Right lobe of liver (tissue), 6 donors: ENCODE results near the gene TMPRSS2. TPM values are rescaled to one million over a fixed set of nuclear protein-coding genes. Genes with fewer than 3 reads are reported as not detected.

Source experiments
- ATAC-seq, 4 donors: fragments of 200-7000 bp; cut with Tn5 transposase; one replicate each; pipeline ENCODE4 v1.9.1; 2020; ENCODE audit warnings: mild to moderate bottlenecking in 4 of 4, moderate library complexity in 4 of 4
- DNase-seq, 3 donors: peaks; one replicate each; pipeline ENCODE4 v3.0.0-alpha.2; 2020
- H3K27ac ChIP-seq, 3 donors: fragments of 200-600 bp; one replicate each; pipeline ENCODE4 v1.8.0; 2022
- H3K27me3 ChIP-seq, 2 donors: fragments of 200-600 bp; one replicate each; pipeline ENCODE4 v1.8.0; 2022
- H3K36me3 ChIP-seq, 4 donors: fragments of 200-600 bp; sonication (generic) in 1 of 4; one replicate each; pipeline versions ENCODE4 v1.5.1 to v1.8.0; 2017 to 2022; ENCODE audit warnings: control low read depth in 1 of 4
- H3K4me1 ChIP-seq, 4 donors: fragments of 200-600 bp; sonication (generic) in 1 of 4; one replicate each; pipeline versions ENCODE4 v1.5.1 to v1.8.0; 2017 to 2022; ENCODE audit warnings: control low read depth in 1 of 4
- H3K4me3 ChIP-seq, 3 donors: fragments of 200-600 bp; one replicate each; pipeline ENCODE4 v1.8.0; 2022
- H3K9me3 ChIP-seq, 4 donors: fragments of 200-600 bp; sonication (generic) in 1 of 4; one replicate each; pipeline versions ENCODE4 v1.5.1 to v1.8.0; 2017 to 2022; ENCODE audit warnings: control low read depth in 1 of 4
- POLR2A ChIP-seq: fragments of 450-650 bp; IDR thresholded peaks from one replicate; pipeline ENCODE4 v1.6.1; 2017; ENCODE audit warnings: antibody characterized with exemption, mild to moderate bottlenecking
- WGBS: methylation state at CpG from one replicate; pipeline ENCODE4 v1.1.6; 2018; ENCODE audit warnings: low coverage, low lambda C conversion rate; ENCODE audit not compliant: insufficient coverage; ENCODE audit errors: missing lambda C conversion rate; 5-methylcytosine and 5-hydroxymethylcytosine counted together
- intact Hi-C, 2 donors: fragments of 100-400 bp; cut with DNase I; formaldehyde crosslinking; loops; one replicate each; pipeline versions ENCODE4 v1.11.2 to v1.14.1; 2022
- total RNA-seq, 6 experiments: library from RNA; depleted of rRNA in 2 of 6; stranded (reverse); fragments of >200 nt in 2 of 6; fragmentation: NEBNext Ultra II Directional in 3 of 6; extraction: Animal tissue kit (Norgen Biotek cat#: 25700) in 3 of 6; gene quantifications; one replicate each; pipeline versions ENCODE4 v1.1.0 to v1.2.4, GENCODE V29; 2016 to 2023
- TF ChIP-seq, protein P1 (sequence below), 4 donors: fragments of 200-600 bp in 3 of 4; fragments of 450-650 bp in 1 of 4; IDR thresholded peaks; one replicate each; pipeline versions ENCODE4 v1.5.1 to v1.8.0; 2016 to 2022; ENCODE audit warnings: antibody characterized with exemption in 4 of 4, mild to moderate bottlenecking in 2 of 4
- donor health status: DM: no; HTN: yes; CAD: no.
- donor health status: DM: no; HTN: no; CAD: no.
- donor health status: DM: no; HTN: no; CAD: no.
- donor health status: DM: no; HTN: yes; CAD: no.
- donor health status: DM: no; HTN: yes; CAD: no.

TMPRSS2 gene
- total RNA-seq, 6 experiments from 2014 or later, result 19.3 to 53.7 (median 20.8) TPM

DNA sequence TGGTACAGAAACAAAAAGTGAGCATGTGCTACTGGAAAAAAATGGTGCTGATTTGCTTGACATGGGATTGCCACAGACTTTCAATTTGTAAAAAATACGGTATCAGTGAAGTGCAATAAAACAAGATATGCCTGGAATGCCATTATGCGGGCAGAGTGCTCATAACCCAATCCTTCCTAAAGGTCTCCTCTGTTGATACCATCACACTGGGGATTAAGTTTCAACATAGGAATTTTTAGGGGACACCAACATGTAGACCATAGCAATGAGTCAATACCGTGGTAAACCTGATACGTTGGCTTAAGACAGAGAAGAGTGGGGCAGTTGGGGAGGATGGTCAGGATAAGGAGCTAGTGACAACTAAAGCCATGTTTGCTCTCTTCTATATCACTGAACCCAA lies 61.4 kb downstream of the TMPRSS2 start:
- WGBS, result 96% methylated on average over 4 of the region's 4 CpGs

DNA sequence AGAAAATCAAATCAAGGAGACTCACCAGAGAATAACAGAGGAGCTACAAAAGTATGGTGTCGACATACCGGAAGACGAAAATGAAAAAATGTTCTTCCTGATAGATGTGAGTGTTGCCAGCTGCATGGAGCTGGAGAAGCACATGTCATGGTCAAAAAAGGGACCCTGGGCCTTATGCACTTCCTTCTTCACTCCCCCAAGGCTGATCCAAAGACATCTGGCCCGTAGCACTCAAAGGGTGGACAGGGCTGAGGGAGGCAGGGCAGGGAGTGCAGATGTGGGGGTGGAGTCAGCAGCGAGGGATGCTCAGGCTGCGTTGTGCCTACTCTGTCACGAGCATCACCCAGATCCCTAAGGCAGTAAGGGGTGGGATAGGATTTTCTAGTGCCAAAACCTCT lies 62.5 kb downstream of the TMPRSS2 start:
- Histone ChIP-seq H3K27ac (no peak overlapping the region), H3K4me1 (no peaks in the 10 kb centered on the region), H3K9me3 (no peaks in the 10 kb centered on the region), H3K4me3 (no peak overlapping the region), H3K27me3 (no peaks in the 10 kb centered on the region), H3K36me3 (peaks cover 0 to 47% (median 22%) of the 10 kb centered on the region in 4 donors)
- TF ChIP-seq, protein P1, sequence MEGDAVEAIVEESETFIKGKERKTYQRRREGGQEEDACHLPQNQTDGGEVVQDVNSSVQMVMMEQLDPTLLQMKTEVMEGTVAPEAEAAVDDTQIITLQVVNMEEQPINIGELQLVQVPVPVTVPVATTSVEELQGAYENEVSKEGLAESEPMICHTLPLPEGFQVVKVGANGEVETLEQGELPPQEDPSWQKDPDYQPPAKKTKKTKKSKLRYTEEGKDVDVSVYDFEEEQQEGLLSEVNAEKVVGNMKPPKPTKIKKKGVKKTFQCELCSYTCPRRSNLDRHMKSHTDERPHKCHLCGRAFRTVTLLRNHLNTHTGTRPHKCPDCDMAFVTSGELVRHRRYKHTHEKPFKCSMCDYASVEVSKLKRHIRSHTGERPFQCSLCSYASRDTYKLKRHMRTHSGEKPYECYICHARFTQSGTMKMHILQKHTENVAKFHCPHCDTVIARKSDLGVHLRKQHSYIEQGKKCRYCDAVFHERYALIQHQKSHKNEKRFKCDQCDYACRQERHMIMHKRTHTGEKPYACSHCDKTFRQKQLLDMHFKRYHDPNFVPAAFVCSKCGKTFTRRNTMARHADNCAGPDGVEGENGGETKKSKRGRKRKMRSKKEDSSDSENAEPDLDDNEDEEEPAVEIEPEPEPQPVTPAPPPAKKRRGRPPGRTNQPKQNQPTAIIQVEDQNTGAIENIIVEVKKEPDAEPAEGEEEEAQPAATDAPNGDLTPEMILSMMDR (IDR thresholded peaks at IDR 0.05), result no peak
- TF ChIP-seq POLR2A, result no peak
- DNase-seq (no peak), ATAC-seq (no peak)
- WGBS, result 89% methylated on average over 3 of the region's 7 CpGs
- intact Hi-C loops, result no loop called here

More for the DNA sequence above, 61.4 kb downstream of the TMPRSS2 start:
- H3K4me3 ChIP-seq, result no peak overlapping the region
- no peaks in the 10 kb centered on the region for H3K27me3 ChIP-seq
- H3K36me3 ChIP-seq, result peaks cover 0 to 43% (median 19%) of the 10 kb centered on the region in 4 donors
- intact Hi-C loops, result no loop called here
- H3K4me1 ChIP-seq, result no peaks in the 10 kb centered on the region
- ATAC-seq (no peak), DNase-seq (no peak)
- H3K27ac ChIP-seq, result no peak overlapping the region
- H3K9me3 ChIP-seq, result no peaks in the 10 kb centered on the region
- no peak for TF ChIP-seq POLR2A
- TF ChIP-seq, protein P1 (IDR thresholded peaks at IDR 0.05), result no peak

DNA sequence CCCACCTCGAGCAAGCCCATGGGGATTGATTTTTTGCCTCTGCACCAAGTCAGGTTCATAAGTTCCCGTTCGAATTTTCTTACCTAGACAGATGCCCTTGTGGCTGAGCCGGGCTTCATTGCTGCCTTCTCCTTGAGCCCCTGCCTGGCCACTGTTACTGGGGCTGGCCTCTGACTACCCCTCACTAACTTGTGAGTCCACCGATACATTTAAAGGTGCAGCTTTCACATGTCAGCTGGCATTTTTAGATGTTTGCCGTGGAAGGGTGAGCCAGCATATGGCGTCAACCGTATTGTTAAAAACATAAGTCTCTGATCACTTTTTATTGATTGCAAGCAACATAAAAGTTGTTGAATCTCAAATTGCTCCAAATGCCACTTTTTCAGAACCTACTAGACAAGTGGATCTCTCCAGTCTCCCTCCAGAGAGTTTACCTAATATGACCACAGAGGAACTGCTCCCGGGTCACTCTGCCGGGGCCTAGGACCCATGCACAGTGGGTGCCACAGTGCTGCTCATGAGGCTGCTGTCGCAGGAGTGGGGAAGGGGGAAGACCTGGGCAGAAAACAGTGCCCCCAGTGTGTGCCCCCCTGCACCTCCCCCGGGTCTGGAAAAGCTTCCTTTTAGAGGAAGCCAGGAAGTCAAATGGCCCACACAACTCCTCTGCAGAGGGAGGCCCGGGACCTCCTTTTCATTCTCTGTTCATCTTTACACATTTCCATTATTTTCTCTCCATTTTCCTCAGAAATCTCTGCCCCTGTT lies 63.1 kb downstream of the TMPRSS2 start:
- WGBS, result 81% methylated on average over 8 of the region's 13 CpGs
- Histone ChIP-seq H3K4me3 (no peak overlapping the region), H3K27me3 (no peaks in the 10 kb centered on the region), H3K27ac (no peak overlapping the region), H3K4me1 (no peaks in the 10 kb centered on the region), H3K36me3 (peaks cover 0 to 50% (median 22%) of the 10 kb centered on the region in 4 donors), H3K9me3 (no peaks in the 10 kb centered on the region)
- ATAC-seq, result no peak
- intact Hi-C loops, result no loop called here
- no peak for DNase-seq
- no peak for TF ChIP-seq POLR2A
- TF ChIP-seq, protein P1 (IDR thresholded peaks at IDR 0.05), result no peak

DNA sequence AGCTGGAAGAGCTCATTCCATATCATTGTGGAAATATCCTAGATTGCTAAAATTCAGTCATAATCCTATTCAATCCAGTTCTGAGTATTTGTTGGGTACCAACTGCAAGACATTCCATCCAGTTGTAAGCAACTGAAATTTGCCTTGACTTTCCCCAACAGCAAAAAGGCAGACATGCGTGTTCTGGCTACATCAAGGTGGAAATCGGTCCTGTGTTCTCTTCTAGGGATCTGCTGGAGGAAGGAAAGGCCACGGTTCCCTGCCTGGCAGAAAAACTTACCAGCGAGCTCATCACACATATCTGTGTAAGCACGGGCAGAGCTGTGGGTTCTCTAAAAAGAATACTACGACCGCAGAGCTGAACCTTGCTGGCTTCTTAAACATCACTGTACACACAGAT lies 64.4 kb downstream of the TMPRSS2 start:
- no peak for TF ChIP-seq POLR2A
- DNase-seq (no peak), ATAC-seq (no peak)
- H3K27ac ChIP-seq, result no peak overlapping the region
- peaks cover 0 to 60% (median 18%) of the 10 kb centered on the region in 4 donors for H3K36me3 ChIP-seq
- no peaks in the 10 kb centered on the region for H3K27me3 ChIP-seq
- H3K4me3 ChIP-seq, result no peak overlapping the region
- H3K9me3 ChIP-seq, result no peaks in the 10 kb centered on the region
- no peaks in the 10 kb centered on the region for H3K4me1 ChIP-seq
- WGBS, result 93% methylated on average over 6 of the region's 7 CpGs
- intact Hi-C loops, result no loop called here

DNA sequence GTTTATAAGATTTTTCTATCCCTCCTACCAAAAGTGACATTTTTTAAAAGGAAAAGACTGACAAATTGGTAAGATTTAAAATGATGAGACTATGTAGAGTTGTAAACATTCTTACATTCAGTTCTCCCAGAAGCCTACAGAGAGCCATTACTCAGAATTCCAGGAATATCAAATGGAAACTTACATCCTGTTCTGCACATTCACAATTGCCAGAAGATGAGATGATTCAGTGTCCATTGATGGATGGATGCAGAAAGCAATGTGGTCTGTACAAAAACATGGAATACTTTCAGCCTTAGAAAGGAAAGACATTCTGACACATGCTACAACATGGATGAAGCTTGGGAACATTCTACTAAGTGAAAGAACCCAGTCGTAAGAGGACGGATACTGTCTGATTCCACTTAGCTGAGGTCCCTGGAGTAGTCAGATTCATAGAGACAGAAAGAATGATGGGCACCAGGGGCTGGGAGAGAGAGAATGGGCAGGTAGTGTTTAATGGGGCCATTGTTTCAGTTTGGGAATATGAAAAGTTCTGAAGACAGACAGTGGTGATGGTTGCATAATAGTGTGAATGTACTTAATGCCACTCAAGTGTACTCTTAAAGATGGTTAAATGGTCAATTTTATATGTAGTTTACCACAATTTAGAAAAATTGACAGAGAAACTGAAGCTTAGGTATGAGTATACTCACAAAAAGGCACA lies 65.3 kb downstream of the TMPRSS2 start:
- Histone ChIP-seq H3K36me3 (peaks cover 0 to 66% (median 19%) of the 10 kb centered on the region in 4 donors), H3K4me1 (no peaks in the 10 kb centered on the region), H3K27ac (no peak overlapping the region), H3K9me3 (no peaks in the 10 kb centered on the region), H3K27me3 (no peaks in the 10 kb centered on the region), H3K4me3 (no peak overlapping the region)
- WGBS, result 86% methylated on average over 2 of the region's 2 CpGs
- intact Hi-C loops, result no loop called here
- ATAC-seq, result no peak
- no peak for TF ChIP-seq POLR2A
- TF ChIP-seq, protein P1 (IDR thresholded peaks at IDR 0.05), result no peak
- no peak for DNase-seq
